RPMI7951 (cell line): ENCODE data around the gene SUPT20HL2. TPM values are rescaled to one million over a fixed set of nuclear protein-coding genes. Genes with fewer than 3 reads are reported as not detected.
"Not testable (repeated sequence)": the region's sequence is repeated elsewhere in the genome, so short reads cannot be mapped to it uniquely, and the experiment has no call there.

Source experiments
- DNase-seq: peaks from one replicate; pipeline ENCODE4 v3.0.0-alpha.2; 2012; ENCODE audit warnings: low read depth
- total RNA-seq: library from RNA; depleted of rRNA; stranded (reverse); fragments of >200 nt; shearing (Covaris generic); gene quantifications from 2 replicates; pipeline ENCODE4 v1.2.3, GENCODE V29; 2014; rRNA removed

SUPT20HL2 gene
- 0.24 TPM in 1 of 2 replicates, not detected in the other for total RNA-seq

GRCh38 chrX:24314019-24314635 lies at the start of gene SUPT20HL2:
SUPT20HL2 (minus strand) TSS chrX:24314069; CDS start chrX:24313315, 754 bp downstream.
- no peak for DNase-seq

- DNase-seq = not testable (repeated sequence)
Measured at GRCh38 chrX:24362089-24362745, 48.3 kb upstream of the SUPT20HL2 start.

- no peak for DNase-seq
Measured at GRCh38 chrX:24360272-24360671, 46.4 kb upstream of the SUPT20HL2 start, which contains the start of gene SUPT20HL1. SUPT20HL1 (plus strand) TSS chrX:24360639; CDS start chrX:24362761, 2,122 bp downstream.

- DNase-seq = no peak
Measured at GRCh38 chrX:24357106-24357505, 43.2 kb upstream of the SUPT20HL2 start.

- DNase-seq = peak; percentile 6
Measured at GRCh38 chrX:24355095-24355494, 41.2 kb upstream of the SUPT20HL2 start.

- DNase-seq = no peak
Measured at GRCh38 chrX:24350217-24350616, 36.3 kb upstream of the SUPT20HL2 start.

- DNase-seq = no peak
Measured at GRCh38 chrX:24347881-24348280, 34.0 kb upstream of the SUPT20HL2 start.

GRCh38 chrX:24343719-24344118 lies 29.9 kb upstream of the SUPT20HL2 start:
- DNase-seq = no peak

GRCh38 chrX:24341795-24342194 lies 27.9 kb upstream of the SUPT20HL2 start:
- peak; percentile 87 for DNase-seq

- DNase-seq = no peak
Measured at GRCh38 chrX:24340501-24340900, 26.6 kb upstream of the SUPT20HL2 start.

GRCh38 chrX:24339911-24340310 lies 26.0 kb upstream of the SUPT20HL2 start:
- DNase-seq = peak; percentile 57

- DNase-seq = peak; percentile 6
Measured at GRCh38 chrX:24335871-24336270, 22.0 kb upstream of the SUPT20HL2 start.

- peak; percentile 6 for DNase-seq
Measured at GRCh38 chrX:24334461-24334860, 20.6 kb upstream of the SUPT20HL2 start.

- no peak for DNase-seq
Measured at GRCh38 chrX:24333371-24333770, 19.5 kb upstream of the SUPT20HL2 start.

- peak; percentile 53 for DNase-seq
Measured at GRCh38 chrX:24332878-24333277, 19.0 kb upstream of the SUPT20HL2 start.

GRCh38 chrX:24325231-24325630 lies 11.4 kb upstream of the SUPT20HL2 start:
- no peak for DNase-seq

- DNase-seq = no peak
Measured at GRCh38 chrX:24321741-24322395, 8.0 kb upstream of the SUPT20HL2 start.

- DNase-seq = no peak
Measured at GRCh38 chrX:24317567-24317966, 3.7 kb upstream of the SUPT20HL2 start.

- DNase-seq = no peak
Measured at GRCh38 chrX:24316111-24316510, 2.2 kb upstream of the SUPT20HL2 start.

GRCh38 chrX:24312249-24312607 lies 1.6 kb downstream of the SUPT20HL2 start:
- DNase-seq = not testable (repeated sequence)

- DNase-seq = not testable (repeated sequence)
Measured at GRCh38 chrX:24311507-24312248, 2.2 kb downstream of the SUPT20HL2 start.

GRCh38 chrX:24310916-24311315 lies 3.0 kb downstream of the SUPT20HL2 start:
- not testable (repeated sequence) for DNase-seq
